Breast epithelium (tissue), 4 donors: ENCODE data around the gene POLA2. TPM values are rescaled to one million over a fixed set of nuclear protein-coding genes. Genes with fewer than 3 reads are reported as not detected.

Experiments
- DNase-seq, 2 donors: peaks; one replicate each; pipeline ENCODE4 v3.0.0-alpha.2; 2019; ENCODE audit warnings: low spot score in 2 of 2
- H3K27ac ChIP-seq, 2 donors: fragments of 200-600 bp; sonication (generic) in 1 of 2; one replicate each; pipeline ENCODE4 v1.5.1; 2016 to 2019; ENCODE audit warnings: mild to moderate bottlenecking in 1 of 2
- H3K27me3 ChIP-seq, 2 donors: fragments of 200-600 bp; sonication (generic) in 1 of 2; one replicate each; pipeline versions ENCODE4 v1.5.1 to v1.6.0; 2017 to 2019; ENCODE audit warnings: control low read depth in 1 of 2, mild to moderate bottlenecking in 1 of 2
- H3K36me3 ChIP-seq: fragments of 200-600 bp; one replicate; pipeline ENCODE4 v1.5.1; 2019
- H3K4me1 ChIP-seq, 2 donors: fragments of 200-600 bp; sonication (generic); one replicate each; pipeline ENCODE4 v1.5.1; 2016 to 2019; ENCODE audit warnings: control low read depth in 1 of 2
- H3K4me3 ChIP-seq, 3 donors: fragments of 200-600 bp; sonication (generic); 1 replicate in 2 of 3; 2 replicates in 1 of 3; pipeline ENCODE4 v1.5.1; 2016 to 2019; ENCODE audit warnings: mild to moderate bottlenecking in 3 of 3, moderate library complexity in 2 of 3
- H3K9me3 ChIP-seq, 2 donors: fragments of 200-600 bp; sonication (generic) in 1 of 2; one replicate each; pipeline ENCODE4 v1.5.1; 2016 to 2019; ENCODE audit warnings: control low read depth in 1 of 2
- POLR2A ChIP-seq: fragments of 450-650 bp; IDR thresholded peaks from one replicate; pipeline ENCODE4 v1.6.1; 2016; ENCODE audit warnings: antibody characterized with exemption, mild to moderate bottlenecking, moderate library complexity
- POLR2AphosphoS5 ChIP-seq, 3 donors: sonication (generic); formaldehyde crosslinking; IDR thresholded peaks; one replicate each; pipeline ENCODE4 v1.6.1; 2017; ENCODE audit warnings: antibody characterized with exemption in 3 of 3
- intact Hi-C: fragments of 100-400 bp; cut with DNase I; formaldehyde crosslinking; loops from one replicate; pipeline ENCODE4 v1.15.1; 2023; ENCODE audit warnings: low total_unique reads
- total RNA-seq, 3 donors: library from RNA; depleted of rRNA; stranded (reverse); fragments of >200 nt; gene quantifications; one replicate each; pipeline ENCODE4 v1.1.0, GENCODE V29; 2016
- TF ChIP-seq, protein P1 (sequence below), 3 donors: fragments of 450-650 bp; IDR thresholded peaks; one replicate each; pipeline ENCODE4 v1.5.1; 2016 to 2017; ENCODE audit warnings: antibody characterized with exemption in 3 of 3, mild to moderate bottlenecking in 3 of 3, moderate library complexity in 3 of 3

The POLA2 gene
- total RNA-seq, 3 donors from 2014 or later = 6.4 to 17.9 (median 13.8) TPM

DNA sequence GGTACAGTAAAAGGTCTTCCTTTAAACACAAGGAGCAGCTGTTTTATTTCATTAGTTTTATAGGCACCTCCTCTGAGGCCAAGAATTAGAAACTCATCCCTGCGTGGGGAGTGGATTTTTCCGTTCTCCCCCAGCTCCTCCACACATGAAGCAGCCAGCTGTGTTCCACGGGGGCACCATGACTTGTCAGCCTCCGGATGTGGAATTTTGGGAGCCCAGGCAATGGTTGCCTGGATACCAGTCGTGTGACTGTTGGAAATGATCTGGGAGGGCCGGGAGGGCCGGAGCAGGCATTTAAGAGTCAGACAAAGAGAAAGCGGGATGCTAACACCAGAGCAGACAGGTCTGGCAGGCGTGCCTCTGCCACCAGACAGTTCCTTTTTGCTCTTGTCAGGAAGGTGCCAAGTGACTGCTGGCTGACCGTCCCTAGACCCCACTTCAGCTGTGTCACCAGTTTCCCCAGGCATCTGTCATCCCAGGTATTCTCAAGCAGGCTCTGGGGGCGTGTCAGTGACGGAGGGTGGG, 37.0 kb downstream of the POLA2 start:
- no peak for DNase-seq
- Histone ChIP-seq H3K9me3 (no peaks in the 10 kb centered on the region), H3K4me1 (no peaks in the 10 kb centered on the region), H3K27ac (peak overlapping the region; percentile 36 to 85), H3K27me3 (no peaks in the 10 kb centered on the region), H3K36me3 (no peaks in the 10 kb centered on the region), H3K4me3 (no peak overlapping the region)
- TF ChIP-seq POLR2A (no peak), POLR2AphosphoS5 (IDR thresholded peaks at IDR 0.05) (no peak)
- TF ChIP-seq, protein P1, sequence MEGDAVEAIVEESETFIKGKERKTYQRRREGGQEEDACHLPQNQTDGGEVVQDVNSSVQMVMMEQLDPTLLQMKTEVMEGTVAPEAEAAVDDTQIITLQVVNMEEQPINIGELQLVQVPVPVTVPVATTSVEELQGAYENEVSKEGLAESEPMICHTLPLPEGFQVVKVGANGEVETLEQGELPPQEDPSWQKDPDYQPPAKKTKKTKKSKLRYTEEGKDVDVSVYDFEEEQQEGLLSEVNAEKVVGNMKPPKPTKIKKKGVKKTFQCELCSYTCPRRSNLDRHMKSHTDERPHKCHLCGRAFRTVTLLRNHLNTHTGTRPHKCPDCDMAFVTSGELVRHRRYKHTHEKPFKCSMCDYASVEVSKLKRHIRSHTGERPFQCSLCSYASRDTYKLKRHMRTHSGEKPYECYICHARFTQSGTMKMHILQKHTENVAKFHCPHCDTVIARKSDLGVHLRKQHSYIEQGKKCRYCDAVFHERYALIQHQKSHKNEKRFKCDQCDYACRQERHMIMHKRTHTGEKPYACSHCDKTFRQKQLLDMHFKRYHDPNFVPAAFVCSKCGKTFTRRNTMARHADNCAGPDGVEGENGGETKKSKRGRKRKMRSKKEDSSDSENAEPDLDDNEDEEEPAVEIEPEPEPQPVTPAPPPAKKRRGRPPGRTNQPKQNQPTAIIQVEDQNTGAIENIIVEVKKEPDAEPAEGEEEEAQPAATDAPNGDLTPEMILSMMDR (IDR thresholded peaks at IDR 0.05) = no peak
- intact Hi-C loops = no loop called here

DNA sequence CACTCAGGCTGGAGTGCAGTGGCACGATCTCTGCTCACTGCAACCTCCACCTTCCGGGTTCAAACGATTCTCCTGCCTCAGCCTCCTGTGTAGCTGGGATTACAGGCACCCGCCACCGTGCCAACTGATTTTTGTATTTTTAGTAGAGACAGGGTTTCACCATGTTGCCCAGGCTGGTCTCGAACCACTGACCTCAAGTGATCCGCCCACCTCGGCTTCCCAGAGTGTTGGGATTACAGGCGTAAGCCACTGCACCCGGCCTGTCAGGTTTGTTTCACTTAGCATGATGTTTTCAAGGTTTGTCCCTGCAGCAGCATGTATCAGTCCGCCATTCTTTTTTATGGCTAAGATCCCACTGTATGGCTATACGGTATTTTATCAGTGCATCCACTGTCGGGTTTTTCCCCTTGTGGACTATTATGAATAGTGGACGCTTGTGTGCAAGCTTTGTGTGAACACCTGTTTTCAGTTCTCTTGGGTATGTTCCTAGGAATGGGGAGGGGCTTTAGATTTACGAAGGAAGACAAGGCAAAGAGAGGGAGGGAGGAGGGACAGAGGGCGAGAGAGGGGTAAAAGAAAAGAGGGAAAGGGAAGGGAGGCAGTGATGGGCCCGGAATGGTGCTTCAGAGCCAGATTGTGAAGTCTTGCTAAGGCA, 39.0 kb downstream of the POLA2 start:
- no peak for DNase-seq
- TF ChIP-seq, protein P1 (IDR thresholded peaks at IDR 0.05) = no peak
- TF ChIP-seq POLR2A (no peak), POLR2AphosphoS5 (IDR thresholded peaks at IDR 0.05) (no peak)
- Histone ChIP-seq H3K27ac (no peak overlapping the region), H3K27me3 (no peaks in the 10 kb centered on the region), H3K36me3 (no peaks in the 10 kb centered on the region), H3K9me3 (no peaks in the 10 kb centered on the region), H3K4me1 (no peaks in the 10 kb centered on the region), H3K4me3 (no peak overlapping the region)
- intact Hi-C loops = no loop called here

DNA sequence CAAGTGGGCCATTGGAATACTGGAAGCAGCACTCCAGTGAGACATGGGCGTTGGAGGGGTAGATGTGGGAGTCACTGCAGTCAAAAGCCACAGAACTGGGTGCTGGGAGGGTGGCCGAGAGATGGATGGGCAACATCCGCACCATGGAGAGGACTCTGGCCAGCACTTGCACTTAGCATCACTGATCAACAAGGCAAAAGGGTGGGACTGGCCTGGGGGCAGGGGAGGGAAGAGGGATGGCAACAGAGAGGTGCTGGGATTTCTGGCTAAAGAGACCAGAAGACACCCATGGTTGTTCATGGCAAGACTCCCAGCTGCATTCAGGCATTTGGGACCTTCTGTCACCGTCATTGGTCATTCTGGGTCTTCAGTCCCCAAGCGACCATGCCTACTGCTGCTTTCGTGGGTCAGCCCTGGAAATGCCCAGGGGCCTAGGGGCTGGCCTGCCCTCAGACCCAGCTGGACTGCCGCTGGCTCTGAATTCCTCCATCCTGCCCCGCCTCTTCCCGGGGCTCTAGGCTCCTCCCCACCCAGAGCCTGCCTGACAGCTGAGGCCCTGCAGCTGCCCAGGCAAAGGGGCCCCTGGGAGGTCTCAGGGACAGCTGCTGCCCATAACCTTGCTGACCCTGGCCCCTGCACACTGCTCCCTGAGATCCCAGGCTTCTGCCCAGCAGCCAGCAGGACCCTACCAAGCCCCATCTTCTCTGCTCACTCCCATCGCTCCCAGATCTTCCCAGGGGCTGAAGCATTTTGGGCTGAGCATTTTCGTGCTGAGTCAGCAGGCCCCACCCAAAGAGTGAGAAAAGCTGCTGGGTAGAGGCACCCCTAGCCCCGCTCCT, 39.9 kb downstream of the POLA2 start:
- intact Hi-C loops = no loop called here
- Histone ChIP-seq H3K36me3 (no peaks in the 10 kb centered on the region), H3K9me3 (no peaks in the 10 kb centered on the region), H3K4me1 (no peaks in the 10 kb centered on the region), H3K27ac (no peak overlapping the region), H3K4me3 (no peak overlapping the region), H3K27me3 (no peaks in the 10 kb centered on the region)
- DNase-seq = no peak
- TF ChIP-seq, protein P1 (IDR thresholded peaks at IDR 0.05) = no peak
- no peak for TF ChIP-seq POLR2A
- TF ChIP-seq POLR2AphosphoS5 (IDR thresholded peaks at IDR 0.05) = no peak

DNA sequence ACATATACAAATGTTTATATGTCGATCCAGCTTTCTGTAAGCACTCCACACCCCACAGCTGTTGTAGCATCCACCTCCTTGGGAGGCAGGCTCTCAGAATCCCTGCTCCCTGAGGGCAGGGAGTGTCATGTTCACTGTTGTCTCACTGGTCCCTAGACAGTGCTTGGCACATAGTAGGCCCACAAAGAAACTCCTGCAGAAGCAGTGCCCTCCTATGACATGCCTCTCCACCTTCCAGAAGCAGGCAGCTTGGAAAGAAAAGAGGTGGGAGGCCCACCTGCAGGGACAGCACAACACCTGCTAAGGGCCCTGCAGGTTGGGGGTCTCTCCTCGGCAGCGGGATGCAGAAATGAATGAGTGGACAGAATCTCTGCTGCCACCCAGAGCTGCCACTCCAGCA, 41.8 kb downstream of the POLA2 start:
- no peak overlapping the region for H3K4me3 ChIP-seq
- no peak for DNase-seq
- intact Hi-C loops = no loop called here
- H3K4me1 ChIP-seq = no peaks in the 10 kb centered on the region
- no peaks in the 10 kb centered on the region for H3K36me3 ChIP-seq
- H3K27ac ChIP-seq = no peak overlapping the region
- H3K9me3 ChIP-seq = no peaks in the 10 kb centered on the region
- TF ChIP-seq, protein P1 (IDR thresholded peaks at IDR 0.05) = no peak
- no peak for TF ChIP-seq POLR2A
- no peak for TF ChIP-seq POLR2AphosphoS5 (IDR thresholded peaks at IDR 0.05)
- H3K27me3 ChIP-seq = no peaks in the 10 kb centered on the region

DNA sequence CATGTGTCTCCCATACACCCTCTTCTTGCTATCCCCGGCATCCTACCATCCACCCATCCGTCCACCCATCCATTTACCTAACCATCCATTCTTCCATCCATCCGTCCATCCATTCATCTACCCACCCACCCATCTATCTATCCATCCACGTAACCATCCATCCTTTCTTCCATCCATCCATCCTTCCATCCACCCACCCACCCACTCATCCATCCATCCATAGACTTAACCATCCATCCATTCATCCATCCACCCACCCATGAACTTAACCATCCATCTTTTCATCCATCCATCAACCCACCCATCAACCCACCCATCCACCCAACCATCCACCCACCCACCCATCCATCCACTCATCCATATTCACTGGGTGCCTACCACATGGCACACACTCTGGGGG, 42.3 kb downstream of the POLA2 start:
- intact Hi-C loops = no loop called here
- no peak overlapping the region for H3K27ac ChIP-seq
- TF ChIP-seq POLR2A (no peak), POLR2AphosphoS5 (IDR thresholded peaks at IDR 0.05) (no peak)
- TF ChIP-seq, protein P1 (IDR thresholded peaks at IDR 0.05) = no peak

More for the DNA sequence above, 42.3 kb downstream of the POLA2 start:
- DNase-seq = no peak
- Histone ChIP-seq H3K27me3 (no peaks in the 10 kb centered on the region), H3K4me3 (no peak overlapping the region), H3K9me3 (no peaks in the 10 kb centered on the region), H3K36me3 (no peaks in the 10 kb centered on the region), H3K4me1 (peaks cover 0 to 3% of the 10 kb centered on the region in 2 donors)
